Myocyte (in vitro differentiated cells): ENCODE results near the gene MVB12B. TPM values are rescaled to one million over a fixed set of nuclear protein-coding genes. Genes with fewer than 3 reads are reported as not detected.
"Not testable (repeated sequence)": the region's sequence is repeated elsewhere in the genome, so short reads cannot be mapped to it uniquely, and the experiment has no call there.

ENCODE experiments used
- DNase-seq: peaks from one replicate; pipeline ENCODE4 v3.0.0-alpha.2; 2012; ENCODE audit warnings: low read depth
- total RNA-seq: library from RNA; depleted of rRNA; stranded (reverse); fragments of >200 nt; gene quantifications from 2 replicates; pipeline ENCODE4 v1.2.3, GENCODE V29; 2014

Gene MVB12B
- total RNA-seq, 1 donor from 2014 or later: 4.3 TPM

- DNase-seq: not testable (repeated sequence)
Measured at GRCh38 chr9:126555421-126555820, 228.8 kb downstream of the MVB12B start.
